OCI-LY1 (cell line): ENCODE data around the gene GPATCH8.

Experiments used
- H2AFZ ChIP-seq: fragments of 200-600 bp; sonication (generic), shearing (Covaris generic); 2 replicates; pipeline ENCODE4 v1.6.0; 2014; ENCODE audit warnings: antibody characterized with exemption, mild to moderate bottlenecking, low read length
- H3F3A ChIP-seq: fragments of 200-600 bp; sonication (generic), shearing (Covaris generic); 2 replicates; pipeline ENCODE4 v1.6.0; 2014; ENCODE audit warnings: mild to moderate bottlenecking, antibody characterized with exemption, low read length, moderate library complexity; ENCODE audit not compliant: insufficient read depth
- H3K27ac ChIP-seq: fragments of 200-600 bp; sonication (generic); 2 replicates; pipeline ENCODE4 v1.5.1; 2014; ENCODE audit warnings: low read length, mixed run types, mild to moderate bottlenecking, low read depth; ENCODE audit not compliant: poor library complexity, severe bottlenecking
- H3K27me3 ChIP-seq: fragments of 200-600 bp; sonication (generic); 2 replicates; pipeline ENCODE4 v1.6.0; 2014; ENCODE audit warnings: antibody characterized with exemption, mild to moderate bottlenecking, low read length, moderate library complexity; ENCODE audit not compliant: insufficient read depth
- H3K36me3 ChIP-seq: fragments of 200-600 bp; sonication (generic); 2 replicates; pipeline ENCODE4 v1.6.1; 2014; ENCODE audit warnings: mild to moderate bottlenecking, antibody characterized with exemption, low read length, moderate library complexity, mixed read lengths; ENCODE audit not compliant: insufficient read depth
- H3K4me1 ChIP-seq: fragments of 200-600 bp; sonication (generic); 2 replicates; pipeline ENCODE4 v1.5.1; 2014; ENCODE audit warnings: mild to moderate bottlenecking, low read length, moderate library complexity; ENCODE audit not compliant: insufficient read depth, severe bottlenecking
- H3K4me2 ChIP-seq: fragments of 200-600 bp; sonication (generic), shearing (Covaris generic); 2 replicates; pipeline ENCODE4 v1.6.1; 2014; ENCODE audit warnings: low read length
- H3K4me3 ChIP-seq: fragments of 200-600 bp; sonication (generic); 2 replicates; pipeline ENCODE4 v1.5.1; 2014; ENCODE audit warnings: low read length, low read depth, mild to moderate bottlenecking, mixed read lengths; ENCODE audit not compliant: poor library complexity, severe bottlenecking
- H3K79me2 ChIP-seq: fragments of 200-600 bp; shearing (Covaris generic); 2 replicates; pipeline ENCODE4 v1.6.1; 2016; ENCODE audit warnings: mixed run types, low read length, mixed read lengths; ENCODE audit not compliant: insufficient read depth
- H3K9ac ChIP-seq: fragments of 200-600 bp; sonication (generic), shearing (Covaris generic); 2 replicates; pipeline ENCODE4 v1.6.1; 2014; ENCODE audit warnings: mild to moderate bottlenecking, low read length, mixed read lengths
- H3K9me2 ChIP-seq: fragments of 200-600 bp; sonication (generic), shearing (Covaris generic); 2 replicates; pipeline ENCODE4 v1.6.1; 2014; ENCODE audit warnings: low read depth, mild to moderate bottlenecking, low read length, mixed read lengths
- H3K9me3 ChIP-seq: fragments of 200-600 bp; shearing (Covaris generic); 2 replicates; pipeline ENCODE4 v1.6.1; 2014; ENCODE audit warnings: low read length, mixed read lengths
- H4K20me1 ChIP-seq: fragments of 200-600 bp; sonication (generic), shearing (Covaris generic); 2 replicates; pipeline ENCODE4 v1.6.0; 2016; ENCODE audit warnings: mild to moderate bottlenecking, low read length; ENCODE audit not compliant: insufficient read depth
- CTCF ChIP-seq: fragments of 200-600 bp; sonication (generic), shearing (Covaris generic); IDR thresholded peaks from 2 replicates; pipeline ENCODE4 v1.5.1; 2017; ENCODE audit warnings: mild to moderate bottlenecking, antibody characterized with exemption, low read length, moderate library complexity, mixed read lengths
- EZH2 ChIP-seq: fragments of 200-600 bp; sonication (generic), shearing (Covaris generic); IDR thresholded peaks from 2 replicates; pipeline ENCODE4 v1.8.0; 2017; ENCODE audit warnings: borderline replicate concordance, mixed run types, mild to moderate bottlenecking, antibody characterized with exemption, low read length, moderate library complexity, mixed read lengths

Gene GPATCH8

GRCh38 chr17:44390250-44390870 lies 112.8 kb downstream of the GPATCH8 start:
- H3K27ac ChIP-seq = no peak overlapping the region
- H4K20me1 ChIP-seq = no peaks in the 10 kb centered on the region
- no peak overlapping the region for H3K4me3 ChIP-seq
- no peak overlapping the region for H3K4me2 ChIP-seq
- H3K36me3 ChIP-seq = no peaks in the 10 kb centered on the region
- H3K9me3 ChIP-seq = no peaks in the 10 kb centered on the region
- H2AFZ ChIP-seq = no peak overlapping the region
- no peaks in the 10 kb centered on the region for H3K9me2 ChIP-seq
- no peaks in the 10 kb centered on the region for H3K27me3 ChIP-seq
- no peak for TF ChIP-seq EZH2
- TF ChIP-seq CTCF = no peak
- H3K4me1 ChIP-seq = peaks cover 4% of the 10 kb centered on the region
- H3K79me2 ChIP-seq = no peaks in the 10 kb centered on the region
- H3K9ac ChIP-seq = no peak overlapping the region
- H3F3A ChIP-seq = no peaks in the 10 kb centered on the region

- no peaks in the 10 kb centered on the region for H3K9me2 ChIP-seq
- H3K27me3 ChIP-seq = no peaks in the 10 kb centered on the region
- H3K9me3 ChIP-seq = no peaks in the 10 kb centered on the region
- H3K79me2 ChIP-seq = no peaks in the 10 kb centered on the region
- H3F3A ChIP-seq = no peaks in the 10 kb centered on the region
- no peak overlapping the region for H3K4me3 ChIP-seq
- no peaks in the 10 kb centered on the region for H3K36me3 ChIP-seq
- no peak overlapping the region for H3K27ac ChIP-seq
- no peak overlapping the region for H3K4me2 ChIP-seq
- no peaks in the 10 kb centered on the region for H4K20me1 ChIP-seq
- no peak overlapping the region for H3K9ac ChIP-seq
- H2AFZ ChIP-seq = no peak overlapping the region
- peaks cover 8% of the 10 kb centered on the region for H3K4me1 ChIP-seq
- TF ChIP-seq EZH2 (no peak), CTCF (no peak)
These were observed 113.4 kb downstream of the GPATCH8 start for GRCh38 chr17:44389723-44390202.

GRCh38 chr17:44389281-44389680 lies 113.9 kb downstream of the GPATCH8 start, which contains the start of gene ITGA2B:
TSS of gene ITGA2B (minus strand) at chr17:44389649. CDS start at chr17:44389473, 176 bp downstream.
- H2AFZ ChIP-seq = no peak within 1 kb of the TSS
- TF ChIP-seq CTCF (no peak), EZH2 (no peak)
- no peak within 1 kb of the TSS for H3K27ac ChIP-seq

More at GRCh38 chr17:44389281-44389680, 113.9 kb downstream of the GPATCH8 start, which contains the start of gene ITGA2B:
- peaks cover 8% of the 10 kb centered on the region for H3K4me1 ChIP-seq
- no peaks in the 10 kb centered on the region for H3K36me3 ChIP-seq
- no peaks in the 10 kb centered on the region for H3K27me3 ChIP-seq
- no peak within 1 kb of the TSS for H3K4me2 ChIP-seq
- no peaks in the 10 kb centered on the region for H3K79me2 ChIP-seq
- no peaks in the 10 kb centered on the region for H4K20me1 ChIP-seq
- no peaks in the 10 kb centered on the region for H3K9me3 ChIP-seq
- no peak within 1 kb of the TSS for H3K9ac ChIP-seq
- no peaks in the 10 kb centered on the region for H3K9me2 ChIP-seq
- H3K4me3 ChIP-seq = no peak within 1 kb of the TSS
- H3F3A ChIP-seq = no peaks in the 10 kb centered on the region
